ENCODE data around the gene ADGRL3. TPM values are rescaled to one million over a fixed set of nuclear protein-coding genes. Genes with fewer than 3 reads are reported as not detected.

ADGRL3 gene
- polyA plus RNA-seq, 1 experiment = 0.35 TPM

DNA sequence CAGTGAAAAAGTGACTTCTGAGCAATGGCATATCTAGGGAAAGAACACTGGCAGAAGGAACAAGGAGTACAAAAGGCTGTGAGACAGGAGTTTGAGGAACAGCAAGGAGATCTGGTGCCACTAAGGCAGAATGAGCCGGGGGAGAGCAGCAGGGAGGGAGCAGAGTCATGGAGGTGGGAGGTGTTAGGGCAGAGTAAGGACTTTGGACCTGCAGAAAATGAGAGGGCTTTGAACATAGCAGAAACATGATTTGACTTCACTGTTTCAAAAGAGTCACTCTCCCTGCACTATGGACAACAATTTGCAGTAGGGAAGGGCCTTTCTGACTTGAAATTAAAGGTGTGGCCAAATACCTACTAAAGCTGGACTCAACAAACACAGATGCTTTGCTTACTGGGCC lies 356.2 kb downstream of the ADGRL3 start:
- no peak for DNase-seq (ENCODE audit: low read depth, low spot score)
- TF ChIP-seq, protein P1, sequence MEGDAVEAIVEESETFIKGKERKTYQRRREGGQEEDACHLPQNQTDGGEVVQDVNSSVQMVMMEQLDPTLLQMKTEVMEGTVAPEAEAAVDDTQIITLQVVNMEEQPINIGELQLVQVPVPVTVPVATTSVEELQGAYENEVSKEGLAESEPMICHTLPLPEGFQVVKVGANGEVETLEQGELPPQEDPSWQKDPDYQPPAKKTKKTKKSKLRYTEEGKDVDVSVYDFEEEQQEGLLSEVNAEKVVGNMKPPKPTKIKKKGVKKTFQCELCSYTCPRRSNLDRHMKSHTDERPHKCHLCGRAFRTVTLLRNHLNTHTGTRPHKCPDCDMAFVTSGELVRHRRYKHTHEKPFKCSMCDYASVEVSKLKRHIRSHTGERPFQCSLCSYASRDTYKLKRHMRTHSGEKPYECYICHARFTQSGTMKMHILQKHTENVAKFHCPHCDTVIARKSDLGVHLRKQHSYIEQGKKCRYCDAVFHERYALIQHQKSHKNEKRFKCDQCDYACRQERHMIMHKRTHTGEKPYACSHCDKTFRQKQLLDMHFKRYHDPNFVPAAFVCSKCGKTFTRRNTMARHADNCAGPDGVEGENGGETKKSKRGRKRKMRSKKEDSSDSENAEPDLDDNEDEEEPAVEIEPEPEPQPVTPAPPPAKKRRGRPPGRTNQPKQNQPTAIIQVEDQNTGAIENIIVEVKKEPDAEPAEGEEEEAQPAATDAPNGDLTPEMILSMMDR (IDR thresholded peaks at IDR 0.05; ENCODE audit: low read depth, low read length) = no peak
- POLR2A ChIA-PET = no interaction called here
- H3K9me3 ChIP-seq (ENCODE audit: control insufficient read depth, insufficient read depth, low read length) = no peaks in the 10 kb centered on the region
- no peak overlapping the region for H3K27ac ChIP-seq (ENCODE audit: low read depth, low read length)
- H3K4me3 ChIP-seq (ENCODE audit: low read depth, low read length) = no peak overlapping the region
- no peaks in the 10 kb centered on the region for H3K27me3 ChIP-seq (ENCODE audit: control insufficient read depth, insufficient read depth, low read length)
- CTCF ChIA-PET = no interaction called here

DNA sequence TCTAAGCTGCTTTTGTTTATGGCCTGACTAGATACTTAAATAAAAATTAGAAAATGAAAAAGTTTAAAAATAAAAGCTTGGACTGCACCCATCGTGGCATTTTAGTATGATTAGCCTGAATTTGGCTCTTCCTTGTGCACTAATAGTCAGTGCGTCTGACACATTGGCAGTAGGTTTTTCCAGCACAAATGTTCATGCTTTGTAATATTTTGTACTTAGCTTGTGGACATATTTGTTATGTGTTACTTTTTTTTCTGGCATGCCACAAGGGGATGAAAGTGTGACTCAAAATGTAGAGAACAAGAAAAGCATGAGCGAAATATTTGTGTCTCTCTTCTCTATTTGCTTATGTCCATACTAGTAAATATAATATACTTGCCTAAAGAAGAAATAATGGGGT lies 359.3 kb downstream of the ADGRL3 start:
- H3K27ac ChIP-seq (ENCODE audit: low read depth, low read length) = no peak overlapping the region
- POLR2A ChIA-PET = no interaction called here
- no peak overlapping the region for H3K4me3 ChIP-seq (ENCODE audit: low read depth, low read length)
- no peaks in the 10 kb centered on the region for H3K9me3 ChIP-seq (ENCODE audit: control insufficient read depth, insufficient read depth, low read length)
- TF ChIP-seq, protein P1 (IDR thresholded peaks at IDR 0.05; ENCODE audit: low read depth, low read length) = no peak
- no peaks in the 10 kb centered on the region for H3K27me3 ChIP-seq (ENCODE audit: control insufficient read depth, insufficient read depth, low read length)
- CTCF ChIA-PET = no interaction called here
- DNase-seq (ENCODE audit: low read depth, low spot score) = no peak

DNA sequence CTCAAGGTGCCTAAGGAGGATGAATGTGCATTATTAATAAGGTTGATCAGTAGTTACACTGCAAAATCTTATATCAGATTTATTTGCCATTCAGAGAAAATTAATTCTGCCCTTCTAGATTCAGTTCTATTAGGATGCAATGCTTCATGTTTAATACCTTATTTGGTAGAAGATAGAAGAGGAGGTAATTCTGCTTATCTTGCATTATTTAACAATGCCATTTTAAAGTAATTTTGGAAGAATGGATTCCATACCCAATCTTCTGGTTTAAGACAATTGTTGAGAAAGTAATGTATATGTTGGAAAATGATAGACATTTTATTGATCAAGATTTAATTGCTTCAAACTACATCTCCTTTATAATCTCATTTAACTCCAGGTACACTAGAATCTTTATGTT lies 360.9 kb downstream of the ADGRL3 start:
- no peak overlapping the region for H3K27ac ChIP-seq (ENCODE audit: low read depth, low read length)
- TF ChIP-seq, protein P1 (IDR thresholded peaks at IDR 0.05; ENCODE audit: low read depth, low read length) = no peak
- no peak overlapping the region for H3K4me3 ChIP-seq (ENCODE audit: low read depth, low read length)
- CTCF ChIA-PET = no interaction called here
- no peaks in the 10 kb centered on the region for H3K27me3 ChIP-seq (ENCODE audit: control insufficient read depth, insufficient read depth, low read length)
- POLR2A ChIA-PET = no interaction called here
- no peaks in the 10 kb centered on the region for H3K9me3 ChIP-seq (ENCODE audit: control insufficient read depth, insufficient read depth, low read length)
- DNase-seq (ENCODE audit: low read depth, low spot score) = no peak

DNA sequence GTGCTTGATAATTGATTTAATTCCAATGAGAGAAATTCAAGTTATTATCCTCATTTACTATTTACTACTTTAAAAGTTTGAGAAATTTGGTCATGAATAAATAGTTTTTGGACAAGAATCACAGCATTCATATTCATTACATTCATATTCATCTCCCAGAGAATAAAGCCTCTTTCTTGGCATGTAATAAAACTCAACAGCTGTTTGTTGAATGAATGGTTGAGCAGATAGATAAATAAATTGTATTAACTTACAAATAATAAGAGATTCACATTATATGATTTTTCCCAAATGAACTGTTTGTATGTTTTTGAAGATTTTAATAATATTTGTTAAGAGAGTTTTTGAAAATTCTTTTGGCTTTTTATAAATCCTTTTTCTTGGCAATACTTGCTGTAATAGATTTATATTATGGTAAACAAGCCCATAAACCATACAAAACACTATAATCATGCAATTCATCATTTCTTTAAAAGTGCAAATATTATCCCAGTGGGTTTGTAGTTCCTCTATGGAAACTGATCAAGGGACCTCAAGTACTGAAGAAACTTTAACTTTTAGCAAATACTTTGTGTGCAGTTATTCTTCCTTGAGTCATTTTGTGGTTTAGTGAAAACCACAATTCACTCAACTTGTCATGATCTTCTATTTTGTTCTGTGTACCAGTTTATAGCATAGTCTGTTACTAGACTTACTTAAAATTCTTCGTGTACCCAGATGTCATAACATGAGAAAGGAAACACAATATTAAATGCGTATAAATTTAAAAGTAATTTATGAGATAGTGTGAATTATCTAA lies 371.8 kb downstream of the ADGRL3 start:
- ChIA-PET POLR2A (no interaction called here), CTCF (no interaction called here)
- no peaks in the 10 kb centered on the region for H3K27me3 ChIP-seq (ENCODE audit: control insufficient read depth, insufficient read depth, low read length)
- DNase-seq (ENCODE audit: low read depth, low spot score) = no peak
- no peaks in the 10 kb centered on the region for H3K9me3 ChIP-seq (ENCODE audit: control insufficient read depth, insufficient read depth, low read length)
- H3K27ac ChIP-seq (ENCODE audit: low read depth, low read length) = no peak overlapping the region
- no peak overlapping the region for H3K4me3 ChIP-seq (ENCODE audit: low read depth, low read length)
- TF ChIP-seq, protein P1 (IDR thresholded peaks at IDR 0.05; ENCODE audit: low read depth, low read length) = no peak

DNA sequence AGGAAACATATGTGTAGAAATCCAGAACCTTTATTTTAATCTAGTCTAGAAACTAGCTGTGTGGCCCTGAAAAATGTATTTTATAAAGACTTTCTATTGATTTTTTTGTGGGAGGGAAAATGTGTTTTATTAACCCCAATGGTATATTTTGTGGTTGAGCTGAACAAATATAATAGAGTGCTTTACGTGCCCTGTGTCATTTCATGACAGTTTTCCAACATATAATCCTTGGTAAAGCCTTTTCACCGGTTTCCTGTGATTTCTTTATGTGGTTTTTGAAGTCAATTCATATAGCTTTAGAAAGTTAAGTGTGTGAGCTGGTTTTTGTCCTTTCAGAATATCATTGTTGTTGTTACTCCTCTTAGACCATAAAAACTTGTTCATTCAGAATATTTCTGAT lies 375.7 kb downstream of the ADGRL3 start:
- TF ChIP-seq, protein P1 (IDR thresholded peaks at IDR 0.05; ENCODE audit: low read depth, low read length) = no peak
- ChIA-PET CTCF (no interaction called here), POLR2A (interaction anchor here (0.5 kb wide), 1 partner anchor 24 kb away, joined by 5 read pairs; no protein-coding TSS in a partner anchor)
- Histone ChIP-seq H3K27ac (ENCODE audit: low read depth, low read length) (no peak overlapping the region), H3K9me3 (ENCODE audit: control insufficient read depth, insufficient read depth, low read length) (no peaks in the 10 kb centered on the region), H3K27me3 (ENCODE audit: control insufficient read depth, insufficient read depth, low read length) (no peaks in the 10 kb centered on the region), H3K4me3 (ENCODE audit: low read depth, low read length) (no peak overlapping the region)
- DNase-seq (ENCODE audit: low read depth, low spot score) = no peak
